Measurements from ENCODE around the gene ABHD14A.

ABHD14A gene

GRCh38 chr3:51935886-51936755 is 38.7 kb upstream of the ABHD14A start:
- H3K4me3 Mint-ChIP-seq, result no peak overlapping the region
- TF ChIP-seq, protein P1, sequence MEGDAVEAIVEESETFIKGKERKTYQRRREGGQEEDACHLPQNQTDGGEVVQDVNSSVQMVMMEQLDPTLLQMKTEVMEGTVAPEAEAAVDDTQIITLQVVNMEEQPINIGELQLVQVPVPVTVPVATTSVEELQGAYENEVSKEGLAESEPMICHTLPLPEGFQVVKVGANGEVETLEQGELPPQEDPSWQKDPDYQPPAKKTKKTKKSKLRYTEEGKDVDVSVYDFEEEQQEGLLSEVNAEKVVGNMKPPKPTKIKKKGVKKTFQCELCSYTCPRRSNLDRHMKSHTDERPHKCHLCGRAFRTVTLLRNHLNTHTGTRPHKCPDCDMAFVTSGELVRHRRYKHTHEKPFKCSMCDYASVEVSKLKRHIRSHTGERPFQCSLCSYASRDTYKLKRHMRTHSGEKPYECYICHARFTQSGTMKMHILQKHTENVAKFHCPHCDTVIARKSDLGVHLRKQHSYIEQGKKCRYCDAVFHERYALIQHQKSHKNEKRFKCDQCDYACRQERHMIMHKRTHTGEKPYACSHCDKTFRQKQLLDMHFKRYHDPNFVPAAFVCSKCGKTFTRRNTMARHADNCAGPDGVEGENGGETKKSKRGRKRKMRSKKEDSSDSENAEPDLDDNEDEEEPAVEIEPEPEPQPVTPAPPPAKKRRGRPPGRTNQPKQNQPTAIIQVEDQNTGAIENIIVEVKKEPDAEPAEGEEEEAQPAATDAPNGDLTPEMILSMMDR (IDR thresholded peaks at IDR 0.05; ENCODE audit: unreplicated experiment in 3 of 3), result no peak
- H3K27me3 Mint-ChIP-seq (ENCODE audit: low read depth), result no peaks in the 10 kb centered on the region
- no peak overlapping the region for H3K27ac Mint-ChIP-seq
- peaks cover 38% of the 10 kb centered on the region for H3K36me3 Mint-ChIP-seq (ENCODE audit: low read depth)
- H3K4me1 Mint-ChIP-seq, result peaks cover 14% of the 10 kb centered on the region
- H3K9me3 Mint-ChIP-seq, result no peaks in the 10 kb centered on the region

DNA sequence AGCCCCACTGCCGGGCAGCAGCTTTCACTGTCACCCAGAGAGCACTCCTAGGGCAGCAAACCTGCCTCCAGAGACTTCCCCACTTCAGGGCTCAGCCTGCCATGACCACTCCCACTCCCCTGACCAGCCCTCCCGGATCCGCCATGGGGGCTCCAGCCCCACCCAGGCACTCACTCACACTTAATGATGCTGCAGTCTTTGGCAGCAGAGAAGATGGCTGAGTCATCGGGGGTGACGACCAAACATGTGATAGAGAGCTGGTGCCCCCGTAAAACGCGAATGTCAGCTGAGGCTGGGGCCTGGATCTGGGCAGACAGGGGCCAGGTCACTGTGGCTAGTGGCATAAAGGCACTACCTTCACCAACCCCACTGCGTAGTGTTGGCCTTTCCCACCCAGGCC is 37.9 kb upstream of the ABHD14A start:
- H3K4me3 Mint-ChIP-seq, result no peak overlapping the region
- H3K9me3 Mint-ChIP-seq, result no peaks in the 10 kb centered on the region

GRCh38 chr3:51937611-51938450 is 37.0 kb upstream of the ABHD14A start:
- Mint-ChIP-seq H3K27me3 (ENCODE audit: low read depth) (no peaks in the 10 kb centered on the region), H3K4me1 (peaks cover 25% of the 10 kb centered on the region), H3K9me3 (no peaks in the 10 kb centered on the region), H3K4me3 (peak overlapping the region in 2 of 3 experiments; percentile 38 to 65), H3K27ac (no peak overlapping the region), H3K36me3 (ENCODE audit: low read depth) (peaks cover 34% of the 10 kb centered on the region)
- TF ChIP-seq, protein P1 (IDR thresholded peaks at IDR 0.05; ENCODE audit: unreplicated experiment in 3 of 3), result no peak

More for the DNA sequence above, 37.9 kb upstream of the ABHD14A start:
- no peak overlapping the region for H3K27ac Mint-ChIP-seq
- peaks cover 22% of the 10 kb centered on the region for H3K4me1 Mint-ChIP-seq
- no peaks in the 10 kb centered on the region for H3K27me3 Mint-ChIP-seq (ENCODE audit: low read depth)
- TF ChIP-seq, protein P1 (IDR thresholded peaks at IDR 0.05; ENCODE audit: unreplicated experiment in 3 of 3), result no peak
- peaks cover 34% of the 10 kb centered on the region for H3K36me3 Mint-ChIP-seq (ENCODE audit: low read depth)

GRCh38 chr3:51938780-51939425 is 36.0 kb upstream of the ABHD14A start:
- Mint-ChIP-seq H3K4me3 (peak overlapping the region; percentile 47 to 65 (median 65)), H3K9me3 (no peaks in the 10 kb centered on the region), H3K27ac (peak overlapping the region in 1 of 3 experiments; percentile 0), H3K27me3 (ENCODE audit: low read depth) (no peaks in the 10 kb centered on the region), H3K4me1 (peaks cover 25% of the 10 kb centered on the region), H3K36me3 (ENCODE audit: low read depth) (peaks cover 30% of the 10 kb centered on the region)
- TF ChIP-seq, protein P1 (IDR thresholded peaks at IDR 0.05; ENCODE audit: unreplicated experiment in 3 of 3), result no peak

DNA sequence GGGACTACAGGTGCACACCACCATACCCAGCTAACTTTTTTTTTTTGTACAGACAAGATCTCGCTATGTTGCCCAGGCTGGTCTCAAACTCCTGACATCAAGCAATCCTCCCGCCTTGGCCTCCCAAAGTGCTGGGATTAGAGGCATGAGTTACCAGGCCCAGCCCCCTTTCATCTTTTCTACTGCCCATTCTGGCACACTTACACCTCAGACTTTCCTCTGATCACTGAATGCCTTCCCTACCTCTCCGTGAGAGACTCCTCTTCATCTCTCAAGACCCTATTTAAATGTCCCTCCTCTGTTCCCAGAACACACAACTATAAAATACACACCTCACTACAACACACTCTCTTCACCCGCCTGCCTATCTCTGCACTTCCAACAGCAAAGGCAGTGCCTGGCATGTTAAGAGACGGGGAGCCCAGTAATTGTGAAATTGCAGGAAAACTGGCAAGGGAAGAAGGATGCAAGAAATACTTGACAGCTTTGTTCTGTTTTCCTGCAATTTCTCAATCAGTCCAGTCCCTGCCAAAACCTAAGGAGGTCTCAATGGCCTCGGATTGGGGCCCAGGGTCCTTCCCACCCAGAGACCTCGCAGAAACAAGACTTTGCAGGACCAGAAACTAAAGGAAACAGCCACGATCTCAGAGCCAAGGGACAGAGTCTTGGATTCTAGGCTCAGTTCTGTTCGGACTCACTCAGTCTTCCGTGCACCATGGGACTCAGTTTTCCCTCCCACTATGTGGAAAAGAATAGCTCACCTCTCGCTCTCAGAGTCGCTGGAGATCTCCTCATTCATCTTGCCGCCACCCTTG is 34.0 kb upstream of the ABHD14A start:
- peak overlapping the region; percentile 87 to 94 (median 93) for H3K4me3 Mint-ChIP-seq
- H3K4me1 Mint-ChIP-seq, result peaks cover 25% of the 10 kb centered on the region
- peaks cover 16% of the 10 kb centered on the region for H3K36me3 Mint-ChIP-seq (ENCODE audit: low read depth)
- H3K27ac Mint-ChIP-seq, result peak overlapping the region in 1 of 3 experiments; percentile 39
- no peaks in the 10 kb centered on the region for H3K9me3 Mint-ChIP-seq
- TF ChIP-seq, protein P1 (IDR thresholded peaks at IDR 0.05; ENCODE audit: unreplicated experiment in 3 of 3), result no peak
- H3K27me3 Mint-ChIP-seq (ENCODE audit: low read depth), result no peaks in the 10 kb centered on the region
